ENCODE results near the gene SLC1A1.
A peak's percentile ranks its signal among the peaks of the same experiment; 100 is the strongest.
"Not testable (repeated sequence)": the region's sequence is repeated elsewhere in the genome, so short reads cannot be mapped to it uniquely, and the experiment has no call there.

SLC1A1 gene

GRCh38 chr9:4579001-4579400 is 88.7 kb downstream of the SLC1A1 start:
- DNase-seq (ENCODE audit: low spot score) = no peak

DNA sequence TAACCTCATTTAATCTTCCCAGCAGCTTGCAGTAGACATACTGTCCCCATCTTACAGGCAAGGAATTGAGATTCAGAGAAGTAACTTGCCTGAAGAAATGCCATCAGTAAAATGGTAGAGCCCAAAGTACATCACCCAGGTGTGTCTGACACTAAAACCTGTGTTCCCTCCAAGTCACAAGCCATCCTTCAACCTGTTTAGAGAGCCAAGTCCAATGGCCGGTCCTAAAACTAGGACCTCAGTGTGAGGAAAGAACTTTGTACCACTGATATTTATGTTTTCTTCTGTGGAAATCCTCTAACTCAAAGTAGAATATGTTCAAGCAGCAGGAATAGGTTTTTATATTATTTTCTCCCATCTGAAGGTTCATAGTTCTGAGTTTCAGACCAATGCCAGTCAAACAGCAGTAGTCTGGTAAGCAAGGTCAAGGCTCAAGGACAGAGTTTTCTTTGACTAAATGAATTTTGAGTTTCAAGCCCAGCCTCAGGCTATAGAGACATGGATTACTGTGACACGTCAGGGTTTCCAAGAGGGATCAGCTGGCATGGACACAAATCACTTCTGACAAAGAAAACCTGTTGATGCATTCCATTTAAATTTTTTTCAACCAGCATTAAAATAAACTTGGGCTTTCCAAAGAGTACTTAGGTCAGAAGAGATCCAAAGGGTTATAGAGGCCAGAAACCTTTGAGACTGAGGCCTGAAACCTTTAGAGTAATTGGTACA is 90.9 kb downstream of the SLC1A1 start:
- DNase-seq (ENCODE audit: low spot score) = no peak

GRCh38 chr9:4581861-4582565 is 91.7 kb downstream of the SLC1A1 start:
- no peak for DNase-seq (ENCODE audit: low spot score)

DNA sequence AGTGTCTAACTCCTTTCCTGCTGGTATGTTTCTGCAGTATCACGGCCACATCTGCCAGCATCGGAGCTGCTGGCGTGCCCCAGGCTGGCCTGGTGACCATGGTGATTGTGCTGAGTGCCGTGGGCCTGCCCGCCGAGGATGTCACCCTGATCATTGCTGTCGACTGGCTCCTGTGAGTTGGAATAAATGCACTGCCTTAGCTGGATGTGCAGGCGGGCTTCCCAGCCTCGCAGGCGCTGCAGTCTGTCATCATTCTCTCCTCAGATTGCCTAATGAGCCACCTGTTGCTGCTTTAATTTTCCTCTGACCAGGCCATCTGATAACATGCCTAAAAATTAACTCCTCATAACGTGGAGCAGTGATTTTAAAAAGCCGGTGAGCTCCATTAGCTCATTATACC is 92.7 kb downstream of the SLC1A1 start:
- no peak for DNase-seq (ENCODE audit: low spot score)

DNA sequence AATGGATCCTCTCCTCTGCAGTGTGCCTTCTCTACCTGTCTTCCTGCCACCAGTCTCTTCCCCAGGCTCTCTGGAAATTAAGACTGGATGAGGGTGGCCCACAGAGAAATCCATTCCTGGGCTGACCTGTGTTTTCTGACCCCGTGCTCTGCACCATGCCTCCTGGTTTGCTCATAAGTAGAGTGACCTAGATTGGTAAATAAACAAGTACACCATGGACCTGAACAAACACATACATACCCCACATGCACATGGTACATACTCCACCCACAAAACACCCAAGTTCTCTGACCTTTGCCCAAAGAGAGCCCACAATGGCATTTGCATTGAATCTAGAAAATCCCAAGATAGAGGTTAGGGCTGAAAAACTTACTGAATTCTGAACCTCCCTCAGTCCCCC is 94.4 kb downstream of the SLC1A1 start:
- no peak for DNase-seq (ENCODE audit: low spot score)

GRCh38 chr9:4585135-4585534 is 94.9 kb downstream of the SLC1A1 start:
- DNase-seq (ENCODE audit: low spot score) = no peak

DNA sequence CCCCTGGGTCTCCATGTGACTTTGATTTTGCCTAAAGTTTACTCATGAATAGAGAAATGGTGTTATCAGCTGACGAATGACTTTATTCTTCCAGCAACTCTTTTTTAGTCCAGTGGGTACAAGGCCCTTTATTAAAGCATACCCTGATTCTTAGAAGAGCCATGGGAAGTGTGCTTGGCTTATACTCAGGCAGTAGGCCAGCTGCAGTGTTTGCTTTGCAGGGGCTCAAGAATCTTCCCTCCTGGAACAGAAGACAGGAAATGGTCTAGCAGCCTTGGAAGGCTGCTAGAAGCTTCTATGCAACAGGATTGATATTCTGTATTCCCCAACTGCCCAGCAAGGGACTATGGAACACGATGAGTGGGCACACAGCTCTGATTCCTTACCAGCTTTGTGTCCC is 98.5 kb downstream of the SLC1A1 start:
- DNase-seq (ENCODE audit: low spot score) = no peak

- DNase-seq (ENCODE audit: low spot score) = peak; percentile 33
Observed at GRCh38 chr9:4590430-4591122, 100.3 kb downstream of the SLC1A1 start.

GRCh38 chr9:4591123-4591500 is 100.8 kb downstream of the SLC1A1 start:
- no peak for DNase-seq (ENCODE audit: low spot score)

DNA sequence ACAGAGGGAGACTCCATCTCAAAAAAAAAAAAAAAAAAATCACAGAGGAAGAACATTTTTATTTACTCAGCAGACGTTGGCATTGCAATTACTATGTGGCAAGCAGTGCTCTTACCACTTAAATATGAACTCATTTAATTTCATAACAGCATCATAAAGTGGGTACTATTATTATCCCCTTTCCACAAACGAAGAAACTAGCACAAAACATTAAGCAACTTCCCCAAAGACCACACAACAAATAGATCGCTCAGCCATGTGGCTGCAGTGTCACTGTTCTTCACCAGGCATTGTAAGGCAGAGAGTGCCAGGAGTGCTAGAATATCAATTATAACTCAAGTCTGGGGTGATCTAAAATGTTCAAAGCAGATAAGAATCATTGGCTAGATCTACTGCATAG is 102.0 kb downstream of the SLC1A1 start:
- DNase-seq (ENCODE audit: low spot score) = no peak

GRCh38 chr9:4592886-4593285 is 102.6 kb downstream of the SLC1A1 start:
- DNase-seq (ENCODE audit: low spot score) = no peak

DNA sequence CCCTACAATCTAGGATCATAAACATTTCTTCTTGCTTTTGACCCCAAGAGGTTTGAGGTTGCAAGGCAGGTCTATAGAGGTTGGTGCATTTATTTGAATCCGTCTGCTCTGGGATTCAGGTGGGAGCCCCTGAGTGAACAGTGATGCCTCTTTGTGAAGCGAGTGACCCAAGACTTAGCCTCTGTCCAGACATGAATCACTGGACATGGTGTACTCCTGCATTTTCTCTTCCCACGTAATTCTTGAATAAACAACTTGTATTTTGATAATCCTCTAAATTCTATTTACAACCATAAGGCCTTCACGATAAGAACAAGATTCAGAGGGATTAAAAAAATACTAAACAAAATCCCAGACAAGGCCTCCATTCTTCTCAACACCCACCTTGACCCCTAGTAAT is 104.3 kb downstream of the SLC1A1 start:
- DNase-seq (ENCODE audit: low spot score) = no peak

GRCh38 chr9:4594994-4595393 is 104.7 kb downstream of the SLC1A1 start:
- DNase-seq (ENCODE audit: low spot score) = no peak

- no peak for DNase-seq (ENCODE audit: low spot score)
Observed at GRCh38 chr9:4596165-4596922, 106.1 kb downstream of the SLC1A1 start.

DNA sequence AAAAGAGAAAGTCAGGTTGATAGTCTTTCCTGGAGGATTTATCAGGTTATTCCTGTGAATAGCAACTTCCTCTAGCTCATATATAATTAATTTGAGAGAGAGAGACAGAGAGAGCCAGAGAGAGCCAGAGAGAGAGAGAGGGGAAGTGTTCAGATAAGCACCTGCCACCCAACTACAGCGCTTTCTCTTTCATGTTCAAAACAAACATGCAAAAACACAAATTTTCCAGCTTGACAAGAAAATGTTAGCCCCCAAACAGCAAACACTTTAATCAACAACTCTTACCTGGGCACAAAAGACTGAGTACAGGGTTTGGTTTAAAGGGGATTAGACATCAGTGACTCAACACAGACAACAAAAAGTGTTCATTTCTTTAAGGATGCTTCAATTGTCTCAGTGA is 110.1 kb downstream of the SLC1A1 start:
- DNase-seq (ENCODE audit: low spot score) = no peak

DNA sequence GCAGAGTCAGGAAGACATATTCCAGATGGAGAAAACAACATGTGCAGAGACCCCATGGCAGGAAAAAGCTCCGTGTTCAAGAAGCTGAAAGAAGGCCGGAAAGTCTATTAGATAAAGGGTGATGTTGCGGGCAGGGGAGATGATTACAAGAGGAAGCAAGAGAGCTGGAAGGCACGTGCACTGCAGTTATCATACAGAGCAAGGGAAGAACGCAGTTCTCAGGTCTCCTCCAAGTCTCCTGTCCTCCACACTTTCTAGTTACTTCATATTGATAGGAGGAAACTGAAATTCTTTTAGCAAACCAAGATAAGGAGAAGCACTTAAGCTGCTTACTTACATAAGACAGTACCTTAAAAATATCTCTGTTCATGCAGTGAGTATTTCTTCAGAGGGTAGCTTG is 113.6 kb downstream of the SLC1A1 start:
- no peak for DNase-seq (ENCODE audit: low spot score)

DNA sequence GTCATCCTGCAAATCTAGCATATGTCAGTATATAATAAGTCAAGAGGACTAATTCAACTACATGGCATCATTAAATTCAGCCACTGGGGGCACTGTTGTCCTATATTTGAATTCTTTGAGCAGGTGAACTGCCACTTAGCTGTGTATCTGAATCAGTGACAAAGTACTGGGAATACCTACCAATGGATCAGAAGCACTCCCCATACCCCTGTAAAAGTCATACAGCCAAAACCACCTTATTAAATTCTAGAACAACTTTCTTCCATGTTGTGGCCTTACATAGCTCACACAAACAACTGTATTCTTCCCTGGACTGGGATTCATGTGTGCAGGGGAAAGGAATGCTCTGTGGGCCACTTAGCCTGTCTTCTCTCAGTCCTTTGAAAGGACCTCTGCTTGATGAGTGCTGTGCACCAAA is 114.4 kb downstream of the SLC1A1 start:
- peak; percentile 72 for DNase-seq (ENCODE audit: low spot score)

- DNase-seq (ENCODE audit: low spot score) = not testable (repeated sequence)
Observed at GRCh38 chr9:4606033-4606432, 115.8 kb downstream of the SLC1A1 start.

DNA sequence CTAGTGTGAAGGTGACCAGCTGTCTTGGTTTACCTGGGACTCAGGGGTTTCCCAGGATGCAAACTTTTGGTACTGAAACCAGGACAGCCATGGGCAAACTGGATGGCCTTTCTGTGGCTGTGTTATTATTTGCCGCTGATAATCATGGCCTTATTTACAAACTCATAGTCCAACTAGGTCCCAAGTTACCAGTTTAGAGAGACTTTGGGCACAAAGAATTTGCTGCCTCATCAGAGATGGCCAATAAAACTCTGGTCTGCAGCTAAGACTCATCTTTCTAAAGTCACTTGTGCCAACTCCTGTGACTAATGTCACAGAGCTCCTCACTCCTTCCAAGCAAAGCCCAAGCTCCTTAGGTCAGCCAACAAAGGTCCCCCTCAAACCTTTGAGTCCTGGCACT is 124.4 kb downstream of the SLC1A1 start:
- DNase-seq (ENCODE audit: low spot score) = no peak

- no peak for DNase-seq (ENCODE audit: low spot score)
Observed at GRCh38 chr9:4615251-4615650, 125.0 kb downstream of the SLC1A1 start.

GRCh38 chr9:4615778-4616177 is 125.5 kb downstream of the SLC1A1 start:
- DNase-seq (ENCODE audit: low spot score) = no peak

- DNase-seq (ENCODE audit: low spot score) = no peak
Observed at GRCh38 chr9:4617752-4618151, 127.5 kb downstream of the SLC1A1 start.

DNA sequence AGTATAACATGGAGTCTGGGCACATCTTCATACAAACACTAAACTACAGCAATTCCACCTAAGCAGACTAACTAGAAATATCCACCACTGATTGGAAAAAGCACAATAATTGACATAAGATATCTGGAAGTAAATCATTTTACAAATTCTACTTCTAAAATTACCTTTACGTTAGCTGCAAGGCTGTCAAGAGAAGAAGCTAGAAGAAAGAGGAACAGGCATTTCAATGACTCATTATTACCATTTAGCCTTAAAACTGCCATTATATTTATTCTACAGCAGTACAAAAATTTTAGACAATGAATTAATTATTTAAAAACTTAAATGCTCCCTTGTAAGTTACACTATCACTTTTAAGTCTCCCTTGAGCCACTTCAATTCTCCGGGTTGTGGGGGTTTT is 128.4 kb downstream of the SLC1A1 start:
- DNase-seq (ENCODE audit: low spot score) = no peak
